Glutamatergic neuron (in vitro differentiated cells): ENCODE data around the gene CLPTM1. TPM values are rescaled to one million over a fixed set of nuclear protein-coding genes. Genes with fewer than 3 reads are reported as not detected.
"Not testable (repeated sequence)": the region's sequence is repeated elsewhere in the genome, so short reads cannot be mapped to it uniquely, and the experiment has no call there.

ENCODE experiments used
- DNase-seq: peaks from one replicate; pipeline ENCODE4 v3.0.0; 2022
- H3K27ac Mint-ChIP-seq: one replicate; pipeline ENCODE4 v1.8.0; 2020; ENCODE audit warnings: mild to moderate bottlenecking, mixed read lengths, inconsistent platforms; ENCODE audit not compliant: unreplicated experiment
- H3K27me3 Mint-ChIP-seq: one replicate; pipeline ENCODE4 v1.8.0; 2020; ENCODE audit warnings: mild to moderate bottlenecking, moderate library complexity, mixed read lengths, inconsistent platforms; ENCODE audit not compliant: unreplicated experiment
- H3K36me3 Mint-ChIP-seq: one replicate; pipeline ENCODE4 v1.8.0; 2020; ENCODE audit warnings: mild to moderate bottlenecking, mixed read lengths, inconsistent platforms; ENCODE audit not compliant: unreplicated experiment
- H3K4me1 Mint-ChIP-seq: one replicate; pipeline ENCODE4 v1.8.0; 2020; ENCODE audit warnings: mild to moderate bottlenecking, low read depth, mixed read lengths, inconsistent platforms; ENCODE audit not compliant: unreplicated experiment
- H3K4me3 Mint-ChIP-seq: one replicate; pipeline ENCODE4 v1.8.0; 2020; ENCODE audit warnings: mild to moderate bottlenecking, mixed read lengths, inconsistent platforms; ENCODE audit not compliant: unreplicated experiment
- H3K9me3 Mint-ChIP-seq: one replicate; pipeline ENCODE4 v1.8.0; 2020; ENCODE audit warnings: mild to moderate bottlenecking, moderate library complexity, mixed read lengths, inconsistent platforms; ENCODE audit not compliant: unreplicated experiment
- total RNA-seq: library from RNA; stranded (reverse); fragmentation: NEBNext Ultra II Directional; extraction: Animal tissue kit (Norgen Biotek cat#: 25700); gene quantifications from one replicate; pipeline ENCODE4 v1.2.1, GENCODE V29; 2021; ENCODE audit not compliant: unreplicated experiment
- TF ChIP-seq, protein P1 (sequence below): fragments of 200-600 bp; sonication (generic); IDR thresholded peaks from one replicate; pipeline ENCODE4 v1.5.0; 2021; ENCODE audit not compliant: partially characterized antibody, unreplicated experiment

CLPTM1 gene
- total RNA-seq, 1 donor from 2014 or later = 102 TPM

DNA sequence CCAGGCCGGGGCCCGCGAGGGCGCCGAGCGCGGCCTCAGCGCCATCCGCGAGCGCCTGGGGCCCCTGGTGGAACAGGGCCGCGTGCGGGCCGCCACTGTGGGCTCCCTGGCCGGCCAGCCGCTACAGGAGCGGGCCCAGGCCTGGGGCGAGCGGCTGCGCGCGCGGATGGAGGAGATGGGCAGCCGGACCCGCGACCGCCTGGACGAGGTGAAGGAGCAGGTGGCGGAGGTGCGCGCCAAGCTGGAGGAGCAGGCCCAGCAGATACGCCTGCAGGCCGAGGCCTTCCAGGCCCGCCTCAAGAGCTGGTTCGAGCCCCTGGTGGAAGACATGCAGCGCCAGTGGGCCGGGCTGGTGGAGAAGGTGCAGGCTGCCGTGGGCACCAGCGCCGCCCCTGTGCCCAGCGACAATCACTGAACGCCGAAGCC, 46.3 kb upstream of the CLPTM1 start:
- Mint-ChIP-seq H3K9me3 (peaks cover 4% of the 10 kb centered on the region), H3K4me3 (no peak overlapping the region), H3K27me3 (peaks cover 4% of the 10 kb centered on the region), H3K4me1 (no peaks in the 10 kb centered on the region), H3K36me3 (no peaks in the 10 kb centered on the region), H3K27ac (no peak overlapping the region)
- TF ChIP-seq, protein P1, sequence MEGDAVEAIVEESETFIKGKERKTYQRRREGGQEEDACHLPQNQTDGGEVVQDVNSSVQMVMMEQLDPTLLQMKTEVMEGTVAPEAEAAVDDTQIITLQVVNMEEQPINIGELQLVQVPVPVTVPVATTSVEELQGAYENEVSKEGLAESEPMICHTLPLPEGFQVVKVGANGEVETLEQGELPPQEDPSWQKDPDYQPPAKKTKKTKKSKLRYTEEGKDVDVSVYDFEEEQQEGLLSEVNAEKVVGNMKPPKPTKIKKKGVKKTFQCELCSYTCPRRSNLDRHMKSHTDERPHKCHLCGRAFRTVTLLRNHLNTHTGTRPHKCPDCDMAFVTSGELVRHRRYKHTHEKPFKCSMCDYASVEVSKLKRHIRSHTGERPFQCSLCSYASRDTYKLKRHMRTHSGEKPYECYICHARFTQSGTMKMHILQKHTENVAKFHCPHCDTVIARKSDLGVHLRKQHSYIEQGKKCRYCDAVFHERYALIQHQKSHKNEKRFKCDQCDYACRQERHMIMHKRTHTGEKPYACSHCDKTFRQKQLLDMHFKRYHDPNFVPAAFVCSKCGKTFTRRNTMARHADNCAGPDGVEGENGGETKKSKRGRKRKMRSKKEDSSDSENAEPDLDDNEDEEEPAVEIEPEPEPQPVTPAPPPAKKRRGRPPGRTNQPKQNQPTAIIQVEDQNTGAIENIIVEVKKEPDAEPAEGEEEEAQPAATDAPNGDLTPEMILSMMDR = no peak
- DNase-seq = no peak

DNA sequence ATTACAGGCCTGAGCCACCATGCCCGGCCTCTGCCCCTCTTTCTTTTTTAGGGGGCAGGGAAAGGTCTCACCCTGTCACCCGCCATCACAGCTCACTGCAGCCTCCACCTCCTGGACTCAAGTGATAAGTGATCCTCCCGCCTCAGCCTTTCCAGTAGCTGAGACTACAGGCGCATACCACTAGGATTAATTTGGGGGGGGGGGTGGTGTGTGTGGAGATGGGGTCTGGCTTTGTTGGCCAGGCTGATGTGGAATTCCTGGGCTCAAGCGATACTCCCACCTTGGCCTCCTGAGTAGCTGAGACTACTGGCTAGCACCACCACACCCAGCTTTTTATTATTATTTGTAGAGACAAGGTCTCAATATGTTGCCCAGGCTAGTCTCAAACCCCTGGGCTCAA, 45.4 kb upstream of the CLPTM1 start:
- TF ChIP-seq, protein P1 = no peak
- DNase-seq = no peak
- Mint-ChIP-seq H3K4me1 (peaks cover 3% of the 10 kb centered on the region), H3K9me3 (peaks cover 4% of the 10 kb centered on the region), H3K4me3 (no peak overlapping the region), H3K27me3 (peaks cover 6% of the 10 kb centered on the region), H3K27ac (no peak overlapping the region), H3K36me3 (no peaks in the 10 kb centered on the region)

DNA sequence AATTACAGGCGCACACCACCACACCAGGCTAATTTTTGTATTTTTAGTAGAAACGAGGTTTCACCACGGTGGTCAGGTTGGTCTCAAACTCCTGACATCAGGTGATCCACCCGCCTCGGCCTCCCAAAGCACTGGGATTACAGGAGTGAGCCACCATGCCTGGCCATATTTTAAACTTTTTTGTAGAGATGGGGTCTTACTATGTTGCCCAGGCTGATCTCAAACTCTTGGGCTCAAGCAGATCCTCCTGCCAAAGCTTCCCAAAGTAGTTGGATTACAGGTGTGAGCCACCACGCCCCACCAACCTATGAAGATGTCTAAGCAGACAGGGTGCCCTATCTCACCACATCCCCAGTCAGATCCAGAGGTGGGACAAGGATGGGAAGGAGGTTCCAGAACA, 43.3 kb upstream of the CLPTM1 start:
- not testable (repeated sequence) for H3K4me3 Mint-ChIP-seq, H3K4me1 Mint-ChIP-seq, H3K27ac Mint-ChIP-seq, H3K36me3 Mint-ChIP-seq, DNase-seq, H3K27me3 Mint-ChIP-seq, H3K9me3 Mint-ChIP-seq

DNA sequence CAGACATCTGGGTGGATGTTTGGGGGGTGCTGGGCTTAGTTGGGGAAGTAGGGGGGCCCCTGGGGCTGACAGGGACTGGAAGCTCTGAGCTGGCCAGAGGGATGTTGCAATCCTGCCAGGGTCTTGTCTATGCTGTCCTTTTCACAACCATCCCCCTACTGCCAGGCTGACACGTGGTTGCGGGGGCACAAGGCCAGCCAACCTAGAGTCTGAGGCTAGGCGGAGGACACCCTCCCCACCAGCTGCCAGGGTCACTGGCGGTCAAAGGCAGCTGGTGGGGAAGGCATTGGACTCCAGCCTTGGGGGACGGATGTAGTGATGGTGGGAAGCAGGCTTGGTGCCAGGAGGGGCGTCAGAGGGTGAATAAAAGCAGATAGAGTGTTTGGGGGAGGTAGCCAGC, 42.3 kb upstream of the CLPTM1 start:
- no peak overlapping the region for H3K27ac Mint-ChIP-seq
- no peak for DNase-seq
- H3K27me3 Mint-ChIP-seq = peaks cover 2% of the 10 kb centered on the region
- no peaks in the 10 kb centered on the region for H3K36me3 Mint-ChIP-seq
- H3K9me3 Mint-ChIP-seq = peaks cover 3% of the 10 kb centered on the region
- TF ChIP-seq, protein P1 = no peak
- peaks cover 4% of the 10 kb centered on the region for H3K4me1 Mint-ChIP-seq
- H3K4me3 Mint-ChIP-seq = no peak overlapping the region

DNA sequence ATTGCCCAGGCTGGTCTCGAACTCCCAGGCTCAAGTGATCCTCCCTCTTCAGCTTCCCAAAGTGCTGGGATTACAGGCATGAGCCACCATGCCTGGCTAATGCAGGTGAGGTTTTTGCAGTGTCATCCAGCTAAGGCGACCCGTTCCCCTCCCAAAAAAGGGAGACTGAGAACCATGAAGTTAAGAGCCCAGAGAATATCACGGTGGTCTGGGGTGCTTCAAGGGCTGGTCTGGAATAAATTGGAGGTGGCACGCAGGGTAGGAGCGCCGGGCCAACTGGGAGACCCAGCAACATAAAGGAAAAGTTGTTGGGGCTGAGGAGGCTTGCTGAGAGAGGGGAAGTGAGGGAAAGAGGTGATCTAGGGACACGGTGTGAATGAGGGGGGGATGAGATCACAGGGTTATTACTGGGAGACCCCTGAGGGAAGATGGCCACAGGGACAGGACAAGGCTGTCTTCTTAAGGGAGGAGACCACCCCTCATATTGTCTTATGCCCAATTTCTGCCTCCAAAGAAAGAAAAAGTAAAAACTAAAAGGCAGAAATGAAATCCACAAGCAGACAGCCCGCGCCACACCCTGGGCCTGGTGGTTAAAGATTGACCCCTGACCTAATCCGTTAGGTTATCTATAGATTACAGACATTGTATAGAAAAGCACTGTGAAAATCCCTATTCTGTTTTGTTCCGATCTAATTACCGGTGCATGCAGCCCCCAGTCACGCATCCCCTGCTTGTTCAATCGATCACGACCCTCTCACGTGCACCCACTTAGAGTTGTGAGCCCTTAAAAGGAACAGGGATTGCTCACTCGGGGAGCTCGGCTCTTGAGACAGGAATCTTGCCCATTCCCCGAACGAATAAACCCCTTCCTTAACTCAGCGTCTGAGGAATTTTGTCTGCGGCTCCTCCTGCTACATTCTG, 41.4 kb upstream of the CLPTM1 start:
- not testable (repeated sequence) for H3K36me3 Mint-ChIP-seq, H3K27ac Mint-ChIP-seq, H3K4me1 Mint-ChIP-seq, DNase-seq, H3K9me3 Mint-ChIP-seq, H3K27me3 Mint-ChIP-seq
- peak overlapping the region; percentile 94 for H3K4me3 Mint-ChIP-seq

DNA sequence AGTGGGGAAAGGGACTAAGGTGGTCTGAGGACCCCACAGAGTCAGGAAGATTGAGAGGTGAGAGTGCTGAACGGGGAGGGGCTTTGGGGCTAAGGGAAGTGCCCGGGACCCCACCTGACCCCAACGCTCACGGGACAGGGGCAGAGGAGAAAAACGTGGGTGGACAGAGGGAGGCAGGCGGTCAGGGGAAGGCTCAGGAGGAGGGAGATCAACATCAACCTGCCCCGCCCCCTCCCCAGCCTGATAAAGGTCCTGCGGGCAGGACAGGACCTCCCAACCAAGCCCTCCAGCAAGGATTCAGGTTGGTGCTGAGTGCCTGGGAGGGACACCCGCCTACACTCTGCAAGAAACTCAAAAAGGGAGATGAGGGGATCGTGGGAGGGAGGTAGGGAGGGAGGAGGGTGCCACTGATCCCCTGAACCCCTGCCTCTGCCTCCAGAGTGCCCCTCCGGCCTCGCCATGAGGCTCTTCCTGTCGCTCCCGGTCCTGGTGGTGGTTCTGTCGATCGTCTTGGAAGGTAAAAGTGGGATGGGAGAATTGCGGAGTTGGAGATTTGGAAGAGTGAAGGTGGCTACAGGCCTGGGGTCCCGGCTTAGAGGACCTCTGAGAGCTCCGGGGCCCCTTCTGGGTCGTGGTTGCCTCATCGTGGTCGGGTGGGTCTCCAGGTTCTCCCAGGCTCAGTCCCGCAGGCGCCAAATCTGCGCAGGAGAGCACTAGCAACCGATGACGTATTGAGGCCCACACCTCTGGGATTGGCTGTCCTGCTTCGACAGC, 40.6 kb upstream of the CLPTM1 start, which contains the start of gene APOC1:
Gene APOC1, plus strand, starts transcription at position 176 of the 774 bp plus-strand sequence. Its CDS starts 284 bp downstream, at position 460.
- H3K36me3 Mint-ChIP-seq, H3K27me3 Mint-ChIP-seq, H3K9me3 Mint-ChIP-seq, H3K4me1 Mint-ChIP-seq: not testable (repeated sequence)
- Mint-ChIP-seq H3K4me3 (peak within 1 kb of the TSS; percentile 94), H3K27ac (peak within 1 kb of the TSS; percentile 89)
- peak; percentile 89 for DNase-seq
